Heart left ventricle (tissue), 16 donors: ENCODE results near the gene SAMD4B. TPM values are rescaled to one million over a fixed set of nuclear protein-coding genes. Genes with fewer than 3 reads are reported as not detected.

Source experiments
- ATAC-seq, 4 donors: fragments of 200-7000 bp; cut with Tn5 transposase; one replicate each; pipeline ENCODE4 v1.9.1; 2020 to 2022; ENCODE audit warnings: moderate library complexity in 4 of 4, mild to moderate bottlenecking in 3 of 4, moderate number of reproducible peaks in 1 of 4
- DNase-seq, 5 donors: peaks; one replicate each; pipeline ENCODE4 v3.0.0-alpha.2; 2020
- H3K27ac ChIP-seq, 12 donors: fragments of 200-600 bp; sonication (generic) in 4 of 12; one replicate each; pipeline versions ENCODE4 v1.5.0 to v1.8.0; 2016 to 2022; ENCODE audit warnings: mild to moderate bottlenecking in 2 of 12
- H3K27me3 ChIP-seq, 9 donors: fragments of 200-600 bp; sonication (generic) in 2 of 9; one replicate each; pipeline versions ENCODE4 v1.5.1 to v1.8.0; 2016 to 2022; ENCODE audit warnings: mild to moderate bottlenecking in 3 of 9
- H3K36me3 ChIP-seq, 9 donors: fragments of 200-600 bp; sonication (generic) in 2 of 9; one replicate each; pipeline versions ENCODE4 v1.5.0 to v1.8.0; 2018 to 2022; ENCODE audit warnings: mild to moderate bottlenecking in 2 of 9
- H3K4me1 ChIP-seq, 12 donors: fragments of 200-600 bp; sonication (generic) in 4 of 12; one replicate each; pipeline versions ENCODE4 v1.5.0 to v1.8.0; 2016 to 2022; ENCODE audit warnings: mild to moderate bottlenecking in 3 of 12
- H3K4me3 ChIP-seq, 12 donors: fragments of 200-600 bp; sonication (generic) in 4 of 12; one replicate each; pipeline versions ENCODE4 v1.5.0 to v1.8.0; 2017 to 2022; ENCODE audit warnings: mild to moderate bottlenecking in 9 of 12, moderate library complexity in 4 of 12
- H3K9me3 ChIP-seq, 12 donors: fragments of 200-600 bp; sonication (generic) in 4 of 12; one replicate each; pipeline versions ENCODE4 v1.5.0 to v1.8.0; 2016 to 2022; ENCODE audit warnings: mild to moderate bottlenecking in 1 of 12
- CTCF ChIP-seq, 12 donors: fragments of 200-600 bp; sonication (generic) in 4 of 12; IDR thresholded peaks; one replicate each; pipeline versions ENCODE4 v1.5.0 to v1.8.0; 2018 to 2022; ENCODE audit warnings: antibody characterized with exemption in 12 of 12, mild to moderate bottlenecking in 5 of 12
- POLR2A ChIP-seq, 2 donors: fragments of 450-650 bp; IDR thresholded peaks; one replicate each; pipeline ENCODE4 v1.6.1; 2017; ENCODE audit warnings: antibody characterized with exemption in 2 of 2, mild to moderate bottlenecking in 2 of 2, moderate library complexity in 2 of 2
- WGBS, 4 donors: extraction: QIAGEN DNeasy Blood & Tissue Kit in 2 of 4; methylation state at CpG; one replicate each; pipeline versions ENCODE4 v1.1.5 to v1.1.7; 2013 to 2018; 5-methylcytosine and 5-hydroxymethylcytosine counted together
- intact Hi-C, 10 donors: fragments of 100-400 bp; cut with DNase I; formaldehyde crosslinking; loops; one replicate each; pipeline versions ENCODE4 v1.11.1 to v1.14.2; 2022
- polyA plus RNA-seq, 2 donors: library from polyadenylated mRNA; stranded (reverse); fragments of 200-250 nt; gene quantifications; one replicate each; pipeline ENCODE4 v1.2.3, GENCODE V29; 2013
- total RNA-seq, 9 donors: library from RNA; depleted of rRNA in 2 of 9; stranded (reverse); fragments of >200 nt in 2 of 9; fragmentation: NEBNext Ultra II Directional in 3 of 9; extraction: Animal tissue kit (Norgen Biotek cat#: 25700) in 3 of 9; gene quantifications; one replicate each; pipeline versions ENCODE4 v1.1.0 to v1.2.4, GENCODE V29; 2016 to 2023
- donor health status: ischemic (EF 13 %, LVEDD 7.1; RV severe dilation, severe dysfunction).
- donor health status: healthy with polysubstance abuse.
- donor health status: DM: no; HTN: yes; CAD: no.
- donor health status: DM: no; HTN: no; CAD: no.
- donor health status: ischemic (EF 25% LVEDD 6.9; RV normal size, moderate dysfunction).
- donor health status: ischemic (EF 25% LVEDD 5.7; RV mildly dilated, moderate dysfunction).
- donor health status: healthy.
- donor health status: DM: yes; HTN: yes; CAD: no.
- donor health status: ischemic (EF 35%, LVEDD 5.7; RV mildly dilated, moderate dysfunction).
- donor health status: nonischemic (EF 11% LVEDD 7.7; RV severe dilation, severe dysfunction).
- donor health status: DM: yes; HTN: yes; CAD: no.
- donor health status: PGD.
- donor health status: ischemic (EF 29% LVEDD 5.4; RV normal size, mild dysfunction).
- donor health status: nonischemic (EF 23%, LVEDD 6.1; RV moderate dilation, normal function).

The SAMD4B gene
- total and polyA plus RNA-seq, 11 donors, result 34.9 to 101 (median 54.4) TPM

GRCh38 chr19:39427707-39428106 lies 85.5 kb downstream of the SAMD4B start:
- Histone ChIP-seq H3K9me3 (no peaks in the 10 kb centered on the region), H3K4me1 (peaks cover 9 to 27% (median 17%) of the 10 kb centered on the region in 12 donors), H3K36me3 (peaks cover 1 to 34% (median 15%) of the 10 kb centered on the region in 9 donors), H3K27me3 (no peaks in the 10 kb centered on the region), H3K27ac (peak overlapping the region; percentile 64 to 93 (median 86)), H3K4me3 (no peak overlapping the region)
- no peak for TF ChIP-seq CTCF (IDR thresholded peaks at IDR 0.05)
- ATAC-seq (no peak), DNase-seq (peak in 1 of 5 donors; percentile 30)
- 89 to 94% (median 92%) methylated on average over 9 to 11 of the region's 11 CpGs for WGBS, 4 donors
- intact Hi-C loops, result no loop called here

- WGBS, 4 donors, result 15 to 21% (median 16%) methylated on average over 16 to 23 of the region's 23 CpGs
- H3K9me3 ChIP-seq, result no peaks in the 10 kb centered on the region
- TF ChIP-seq POLR2A (IDR thresholded peaks at IDR 0.05) (no peak), CTCF (IDR thresholded peaks at IDR 0.05) (no peak)
- no peaks in the 10 kb centered on the region for H3K27me3 ChIP-seq
- DNase-seq (peak; percentile 82 to 86 (median 86)), ATAC-seq (peak; percentile 69 to 84 (median 80))
- H3K27ac ChIP-seq, result peak overlapping the region; percentile 64 to 93 (median 86)
- intact Hi-C loops, result no loop called here
- peak overlapping the region in 3 of 12 donors; percentile 6 to 22 (median 22) for H3K4me3 ChIP-seq
- H3K4me1 ChIP-seq, result peaks cover 9 to 28% (median 19%) of the 10 kb centered on the region in 12 donors
- H3K36me3 ChIP-seq, result peaks cover 3 to 34% (median 19%) of the 10 kb centered on the region in 9 donors
Observed at GRCh38 chr19:39428283-39429112, 86.3 kb downstream of the SAMD4B start.

DNA sequence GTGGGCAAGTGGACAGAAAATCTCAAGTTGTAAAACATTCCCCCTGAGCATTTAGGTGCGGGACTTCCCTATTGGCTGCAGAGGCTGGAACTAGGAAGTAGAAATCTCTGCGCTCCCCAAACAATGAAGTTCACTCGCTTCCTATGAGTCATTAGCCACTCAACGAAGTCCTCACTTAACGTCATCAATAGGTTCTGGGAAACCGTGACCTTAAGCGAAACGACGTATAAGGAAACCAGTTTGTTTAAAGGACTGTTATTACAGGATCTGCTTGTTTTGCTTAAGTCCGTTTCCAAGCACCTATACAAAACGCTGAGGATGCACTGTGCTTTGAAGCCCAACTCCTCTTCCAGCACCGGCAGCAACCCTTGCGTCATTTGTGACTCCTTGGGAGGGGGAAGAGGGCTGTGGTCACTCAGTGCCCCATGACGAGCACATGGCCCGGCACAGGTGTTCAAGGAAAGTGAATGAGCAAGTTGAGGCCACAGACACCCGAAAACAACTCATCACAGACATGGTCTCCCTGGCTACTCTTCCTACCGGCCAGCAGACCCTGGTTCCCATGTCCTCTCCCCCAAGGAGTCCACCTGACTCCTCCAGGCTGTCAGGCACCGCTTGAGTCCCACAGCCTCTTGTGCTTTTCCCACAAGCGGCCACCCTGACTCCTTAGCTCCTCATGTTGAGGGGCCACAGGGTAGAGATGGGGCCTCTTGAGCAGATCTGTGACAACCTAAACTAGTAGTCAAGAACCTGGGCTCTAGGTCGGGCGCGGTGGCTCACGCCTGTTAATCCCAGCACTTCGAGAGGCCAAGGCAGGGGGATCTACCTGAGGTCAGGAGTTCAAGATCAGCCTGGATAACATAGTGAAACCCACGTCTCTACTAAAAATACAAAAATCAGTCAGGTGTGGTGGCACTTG lies 88.7 kb downstream of the SAMD4B start:
- WGBS, 4 donors, result 63 to 68% (median 66%) methylated on average over 24 to 25 of the region's 25 CpGs
- ATAC-seq (peak; percentile 9 to 67 (median 36)), DNase-seq (peak in 2 of 5 donors; percentile 52 to 61)
- H3K4me1 ChIP-seq, result peaks cover 19 to 47% (median 35%) of the 10 kb centered on the region in 12 donors
- no peaks in the 10 kb centered on the region for H3K27me3 ChIP-seq
- H3K9me3 ChIP-seq, result no peaks in the 10 kb centered on the region
- H3K27ac ChIP-seq, result peak overlapping the region in 11 of 12 donors; percentile 36 to 97 (median 75)
- no peak for TF ChIP-seq POLR2A (IDR thresholded peaks at IDR 0.05)
- TF ChIP-seq CTCF (IDR thresholded peaks at IDR 0.05), result no peak
- H3K4me3 ChIP-seq, result peak overlapping the region in 4 of 12 donors; percentile 13 to 21 (median 20)
- H3K36me3 ChIP-seq, result peaks cover 5 to 33% (median 30%) of the 10 kb centered on the region in 9 donors
- intact Hi-C loops, result no loop called here
